Measurements from ENCODE around the gene FRAS1.
"Not testable (repeated sequence)": the region's sequence is repeated elsewhere in the genome, so short reads cannot be mapped to it uniquely, and the experiment has no call there.

Gene FRAS1

DNA sequence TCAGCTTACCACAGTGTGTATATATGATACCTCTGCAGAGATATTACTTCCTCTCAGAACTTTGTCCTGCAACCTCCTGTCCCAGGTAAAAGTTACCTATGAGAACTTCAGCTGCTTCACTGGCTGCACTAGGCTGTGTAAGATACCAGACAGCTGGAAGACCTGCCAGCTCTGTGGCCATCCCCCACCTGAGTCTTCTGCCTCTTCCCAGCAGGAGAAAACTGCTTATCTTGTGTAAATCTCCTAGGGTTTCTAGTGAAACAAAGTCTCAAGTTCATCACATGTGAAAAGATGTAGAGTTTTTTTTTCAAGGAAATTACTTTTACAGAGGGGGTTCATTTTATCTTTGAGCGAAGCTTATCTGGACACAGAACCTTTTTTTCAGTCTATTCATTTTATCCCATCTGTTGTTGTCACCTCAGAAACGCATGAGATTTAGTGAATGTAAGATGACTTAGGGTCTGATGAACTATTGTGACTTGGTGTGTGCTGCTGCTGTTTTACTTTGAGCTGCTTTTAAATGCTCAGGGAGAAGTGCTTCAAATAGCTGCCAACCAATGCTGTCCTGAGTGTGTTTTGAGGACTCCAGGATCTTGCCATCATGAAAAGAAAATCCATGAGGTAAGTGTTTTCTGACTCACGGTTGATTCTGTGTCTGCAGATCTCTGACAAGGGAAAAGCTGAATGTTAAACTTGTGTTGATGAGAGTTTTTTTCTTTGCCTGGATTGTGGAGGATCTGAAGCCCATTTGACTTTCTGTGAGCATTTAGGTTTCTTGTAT is 187.8 kb downstream of the FRAS1 start:
- Histone ChIP-seq H3K9ac (ENCODE audit: low read depth, low read length) (no peak overlapping the region), H3K27me3 (ENCODE audit: insufficient read depth, low read length) (no peaks in the 10 kb centered on the region), H3K36me3 (ENCODE audit: insufficient read depth, low read length) (no peaks in the 10 kb centered on the region), H3K27ac (ENCODE audit: low read depth, low read length) (no peak overlapping the region), H3K4me1 (ENCODE audit: insufficient read depth, low read length) (peaks cover 21% of the 10 kb centered on the region), H3K4me3 (ENCODE audit: low read length) (no peak overlapping the region), H3K9me3 (ENCODE audit: insufficient read depth, low read depth, low read length) (no peaks in the 10 kb centered on the region)
- 73% methylated on average over 3 of the region's 3 CpGs for WGBS

DNA sequence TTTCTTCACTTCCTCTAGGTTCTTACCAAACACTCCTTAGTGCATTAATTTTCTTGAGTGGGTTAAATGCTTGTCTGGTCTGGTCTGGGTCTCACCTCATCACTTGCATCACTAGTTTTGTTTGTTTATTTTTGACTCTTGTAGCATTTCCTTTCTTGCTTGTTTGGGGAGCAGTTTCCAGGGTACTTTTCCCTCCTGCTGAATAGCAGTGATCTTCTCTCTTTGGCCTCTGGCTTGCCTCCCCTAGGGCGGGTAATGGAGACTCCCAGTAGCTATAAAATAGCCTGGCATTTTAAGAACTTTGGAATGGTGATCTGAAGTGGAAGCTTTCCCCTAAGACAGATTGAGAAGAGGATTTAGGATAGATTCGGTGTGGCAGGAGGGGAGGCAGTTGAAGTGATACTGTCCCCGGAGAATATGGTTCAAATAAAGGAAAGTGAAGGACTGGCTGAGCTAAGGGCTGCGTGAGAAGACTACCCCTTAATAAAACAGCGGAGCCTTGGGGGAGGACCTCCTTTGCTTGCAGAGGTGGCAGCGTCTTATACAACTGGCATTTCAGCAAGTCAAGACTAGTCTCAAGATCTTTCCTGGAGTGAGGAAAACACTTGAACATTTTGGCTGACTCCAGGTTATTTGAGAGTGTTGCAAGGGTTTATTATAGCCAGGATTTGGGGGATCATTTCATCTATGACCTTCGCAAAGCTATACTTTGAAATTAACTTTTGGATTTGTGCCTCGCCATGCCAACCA is 190.6 kb downstream of the FRAS1 start:
- H3K9me3 ChIP-seq (ENCODE audit: insufficient read depth, low read depth, low read length) = peaks cover 13% of the 10 kb centered on the region; the same call in 1 of the 2 replicates
- H3K27ac ChIP-seq (ENCODE audit: low read depth, low read length) = no peak overlapping the region
- H3K27me3 ChIP-seq (ENCODE audit: insufficient read depth, low read length) = no peaks in the 10 kb centered on the region
- peaks cover 26% of the 10 kb centered on the region for H3K4me1 ChIP-seq (ENCODE audit: insufficient read depth, low read length)
- H3K36me3 ChIP-seq (ENCODE audit: insufficient read depth, low read length) = peaks cover 11% of the 10 kb centered on the region
- H3K9ac ChIP-seq (ENCODE audit: low read depth, low read length) = no peak overlapping the region
- WGBS = 86% methylated on average over 8 of the region's 8 CpGs
- no peak overlapping the region for H3K4me3 ChIP-seq (ENCODE audit: low read length)

DNA sequence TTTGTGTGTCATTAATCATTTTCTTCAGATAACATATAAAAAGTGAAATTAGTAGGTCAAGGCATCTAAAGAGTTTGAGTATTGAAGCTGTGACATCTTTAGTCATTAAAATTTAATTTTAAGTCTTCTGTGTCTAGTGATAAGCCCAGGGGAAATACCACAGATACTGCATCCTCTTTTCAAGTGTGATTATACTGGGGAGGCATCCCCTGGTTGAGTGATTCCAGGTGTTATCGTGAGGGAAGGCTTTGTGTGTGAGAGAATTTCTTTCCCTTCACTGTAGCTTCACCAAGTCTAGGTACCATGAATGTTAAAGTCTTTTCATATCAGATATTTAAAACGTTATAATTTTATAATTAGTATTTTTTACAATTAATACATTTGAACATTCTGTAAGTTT is 193.4 kb downstream of the FRAS1 start:
- Histone ChIP-seq H3K27me3 (ENCODE audit: insufficient read depth, low read length) (no peaks in the 10 kb centered on the region), H3K4me1 (ENCODE audit: insufficient read depth, low read length) (peaks cover 16% of the 10 kb centered on the region; the same call in 1 of the 2 replicates), H3K4me3 (ENCODE audit: low read length) (no peak overlapping the region), H3K27ac (ENCODE audit: low read depth, low read length) (no peak overlapping the region), H3K9me3 (ENCODE audit: insufficient read depth, low read depth, low read length) (peaks cover 24% of the 10 kb centered on the region), H3K9ac (ENCODE audit: low read depth, low read length) (no peak overlapping the region), H3K36me3 (ENCODE audit: insufficient read depth, low read length) (peaks cover 38% of the 10 kb centered on the region)
- WGBS = no CpG with 5 or more reads among the region's 2 CpGs

DNA sequence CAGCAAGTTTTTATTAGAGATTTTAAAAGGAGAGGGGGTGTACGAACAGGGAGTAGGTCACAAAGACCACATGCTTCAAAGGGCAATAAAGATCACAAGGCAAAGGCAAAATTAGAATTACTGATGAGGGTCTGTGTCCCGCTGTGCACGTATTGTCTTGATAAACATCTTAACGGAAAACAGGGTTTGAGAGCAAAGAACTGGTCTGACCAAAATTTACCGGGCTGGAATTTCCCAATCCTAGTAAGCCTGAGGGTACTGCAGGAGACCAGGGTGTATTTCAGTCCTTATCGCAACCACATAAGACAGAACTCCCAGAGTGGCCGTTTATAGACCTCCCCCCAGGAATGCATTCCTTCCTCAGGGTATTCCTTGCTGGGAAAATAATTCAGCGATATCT is 195.7 kb downstream of the FRAS1 start:
- H3K9ac ChIP-seq (ENCODE audit: low read depth, low read length); H3K27ac ChIP-seq (ENCODE audit: low read depth, low read length); H3K4me3 ChIP-seq (ENCODE audit: low read length); H3K27me3 ChIP-seq (ENCODE audit: insufficient read depth, low read length): not testable (repeated sequence)
- Histone ChIP-seq H3K4me1 (ENCODE audit: insufficient read depth, low read length) (peaks cover 12% of the 10 kb centered on the region; the same call in 1 of the 2 replicates), H3K9me3 (ENCODE audit: insufficient read depth, low read depth, low read length) (peaks cover 24% of the 10 kb centered on the region), H3K36me3 (ENCODE audit: insufficient read depth, low read length) (peaks cover 60% of the 10 kb centered on the region)
- 88% methylated on average over 8 of the region's 8 CpGs for WGBS

DNA sequence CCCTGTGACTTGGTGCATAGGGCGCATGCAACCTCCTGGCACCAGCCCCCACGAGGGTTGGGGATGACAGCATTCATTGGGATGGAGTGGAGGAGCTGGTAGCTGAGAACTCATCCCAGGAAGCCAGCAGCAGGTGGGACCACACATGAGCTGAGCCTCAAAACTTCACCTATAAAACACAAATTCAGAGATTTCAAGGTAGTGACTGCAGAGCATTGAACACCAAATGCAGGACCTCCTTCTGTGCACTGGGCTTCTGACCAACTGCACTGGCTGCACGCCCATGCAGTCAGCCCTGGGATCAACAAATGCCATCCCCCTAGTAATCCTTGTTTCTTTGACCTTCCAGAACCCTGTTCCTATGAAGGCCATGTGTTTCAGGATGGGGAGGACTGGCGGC is 197.8 kb downstream of the FRAS1 start:
- Histone ChIP-seq H3K4me1 (ENCODE audit: insufficient read depth, low read length) (peaks cover 8% of the 10 kb centered on the region; the same call in 1 of the 2 replicates), H3K36me3 (ENCODE audit: insufficient read depth, low read length) (peaks cover 65% of the 10 kb centered on the region)
- WGBS = 69% methylated on average over 4 of the region's 4 CpGs

DNA sequence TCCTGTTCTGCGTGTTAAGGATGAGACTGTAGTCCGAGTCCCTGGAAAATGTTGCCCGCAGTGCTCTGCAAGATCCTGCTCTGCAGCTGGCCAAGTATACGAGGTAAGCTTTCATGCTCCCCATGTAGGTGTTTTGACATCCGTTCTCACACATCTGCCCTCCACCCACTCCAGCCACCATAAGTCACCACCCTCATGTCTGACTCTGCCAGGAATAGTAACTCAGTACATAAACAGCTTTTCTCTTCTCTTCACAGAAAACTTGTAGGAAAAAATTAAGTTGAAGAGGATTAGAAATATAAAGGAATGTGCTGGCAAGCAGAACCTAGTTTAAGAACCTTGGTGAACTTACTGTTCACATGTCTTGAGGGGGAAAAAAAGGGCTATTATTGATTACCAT is 207.9 kb downstream of the FRAS1 start:
- no peaks in the 10 kb centered on the region for H3K4me1 ChIP-seq (ENCODE audit: insufficient read depth, low read length)
- H3K9me3 ChIP-seq (ENCODE audit: insufficient read depth, low read depth, low read length) = peaks cover 9% of the 10 kb centered on the region; the same call in 1 of the 2 replicates
- no peaks in the 10 kb centered on the region for H3K27me3 ChIP-seq (ENCODE audit: insufficient read depth, low read length)
- H3K27ac ChIP-seq (ENCODE audit: low read depth, low read length) = no peak overlapping the region
- WGBS = 78% methylated on average over 5 of the region's 5 CpGs
- peaks cover 57% of the 10 kb centered on the region for H3K36me3 ChIP-seq (ENCODE audit: insufficient read depth, low read length)
- H3K4me3 ChIP-seq (ENCODE audit: low read length) = no peak overlapping the region
- no peak overlapping the region for H3K9ac ChIP-seq (ENCODE audit: low read depth, low read length)

More for the DNA sequence above, 197.8 kb downstream of the FRAS1 start:
- no peak overlapping the region for H3K27ac ChIP-seq (ENCODE audit: low read depth, low read length)
- no peak overlapping the region for H3K4me3 ChIP-seq (ENCODE audit: low read length)
- no peak overlapping the region for H3K9ac ChIP-seq (ENCODE audit: low read depth, low read length)
- peaks cover 27% of the 10 kb centered on the region for H3K9me3 ChIP-seq (ENCODE audit: insufficient read depth, low read depth, low read length)
- H3K27me3 ChIP-seq (ENCODE audit: insufficient read depth, low read length) = no peaks in the 10 kb centered on the region

DNA sequence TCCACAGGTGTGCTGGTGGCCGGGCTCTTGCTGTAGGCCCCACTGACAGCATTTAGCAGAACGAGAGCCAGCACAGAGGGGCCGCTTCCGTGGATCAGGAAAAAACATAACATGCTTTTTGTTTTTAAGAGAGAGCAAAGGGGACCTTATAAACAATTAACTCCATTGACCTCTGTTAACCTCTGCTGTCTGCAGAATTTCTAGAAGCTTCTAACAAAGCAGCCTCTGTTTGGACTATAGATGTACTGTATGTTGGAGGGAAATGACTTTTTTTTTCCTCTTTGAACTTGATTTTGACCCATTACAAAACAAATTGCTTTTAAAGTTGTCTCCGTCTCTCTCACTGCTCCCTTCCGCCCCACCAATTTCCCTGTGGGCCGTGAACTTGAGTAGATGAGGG is 210.7 kb downstream of the FRAS1 start:
- no peak overlapping the region for H3K4me3 ChIP-seq (ENCODE audit: low read length)
- H3K4me1 ChIP-seq (ENCODE audit: insufficient read depth, low read length) = no peaks in the 10 kb centered on the region
- WGBS = 90% methylated on average over 4 of the region's 7 CpGs
- no peaks in the 10 kb centered on the region for H3K27me3 ChIP-seq (ENCODE audit: insufficient read depth, low read length)
- peaks cover 66% of the 10 kb centered on the region for H3K36me3 ChIP-seq (ENCODE audit: insufficient read depth, low read length)
- H3K9me3 ChIP-seq (ENCODE audit: insufficient read depth, low read depth, low read length) = peaks cover 9% of the 10 kb centered on the region; the same call in 1 of the 2 replicates
- H3K27ac ChIP-seq (ENCODE audit: low read depth, low read length) = no peak overlapping the region
- H3K9ac ChIP-seq (ENCODE audit: low read depth, low read length) = no peak overlapping the region

DNA sequence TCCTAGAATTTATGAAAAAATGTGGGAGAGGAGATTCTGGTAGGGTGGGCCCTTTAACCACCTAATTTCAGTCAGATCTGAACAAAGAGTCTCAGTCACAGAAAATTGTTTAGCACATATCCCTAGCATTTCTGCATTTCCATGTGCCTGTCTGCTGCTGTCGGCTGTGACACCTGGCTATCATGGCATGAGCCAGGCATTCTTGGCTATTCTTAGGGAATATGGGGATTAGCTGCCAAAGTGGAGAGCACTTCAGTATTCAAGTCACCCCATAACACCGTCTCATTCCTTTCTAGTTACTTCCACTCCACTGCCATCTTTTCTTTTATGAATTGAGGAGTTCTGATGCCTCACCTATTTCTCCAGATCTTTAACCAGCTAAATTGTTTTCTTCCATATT is 211.5 kb downstream of the FRAS1 start:
- WGBS = 97% methylated on average over 2 of the region's 2 CpGs
- H3K36me3 ChIP-seq (ENCODE audit: insufficient read depth, low read length) = peaks cover 62% of the 10 kb centered on the region
- H3K4me3 ChIP-seq (ENCODE audit: low read length) = no peak overlapping the region
- H3K27me3 ChIP-seq (ENCODE audit: insufficient read depth, low read length) = no peaks in the 10 kb centered on the region
- peaks cover 9% of the 10 kb centered on the region; the same call in 1 of the 2 replicates for H3K9me3 ChIP-seq (ENCODE audit: insufficient read depth, low read depth, low read length)
- H3K4me1 ChIP-seq (ENCODE audit: insufficient read depth, low read length) = no peaks in the 10 kb centered on the region
- no peak overlapping the region for H3K9ac ChIP-seq (ENCODE audit: low read depth, low read length)
- H3K27ac ChIP-seq (ENCODE audit: low read depth, low read length) = no peak overlapping the region

DNA sequence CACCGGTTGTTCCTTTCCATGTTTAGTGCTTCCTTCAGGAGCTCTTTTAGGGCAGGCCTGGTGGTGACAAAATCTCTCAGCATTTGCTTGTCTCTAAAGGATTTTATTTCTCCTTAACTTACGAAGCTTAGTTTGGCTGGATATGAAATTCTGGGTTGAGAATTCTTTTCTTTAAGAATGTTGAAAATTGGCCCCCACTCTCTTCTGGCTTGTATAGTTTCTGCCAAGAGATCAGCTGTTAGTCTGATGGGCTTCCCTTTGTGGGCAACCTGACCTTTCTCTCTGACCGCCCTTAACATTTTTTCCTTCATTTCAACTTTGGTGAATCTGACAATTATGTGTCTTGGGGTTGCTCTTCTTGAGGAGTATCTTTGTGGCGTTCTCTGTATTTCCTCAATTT is 218.3 kb downstream of the FRAS1 start:
- H3K4me3 ChIP-seq (ENCODE audit: low read length); H3K27ac ChIP-seq (ENCODE audit: low read depth, low read length); H3K9ac ChIP-seq (ENCODE audit: low read depth, low read length); H3K27me3 ChIP-seq (ENCODE audit: insufficient read depth, low read length); H3K4me1 ChIP-seq (ENCODE audit: insufficient read depth, low read length): not testable (repeated sequence)
- peaks cover 13% of the 10 kb centered on the region for H3K9me3 ChIP-seq (ENCODE audit: insufficient read depth, low read depth, low read length)
- 86% methylated on average over 2 of the region's 4 CpGs for WGBS
- H3K36me3 ChIP-seq (ENCODE audit: insufficient read depth, low read length) = peaks cover 47% of the 10 kb centered on the region

DNA sequence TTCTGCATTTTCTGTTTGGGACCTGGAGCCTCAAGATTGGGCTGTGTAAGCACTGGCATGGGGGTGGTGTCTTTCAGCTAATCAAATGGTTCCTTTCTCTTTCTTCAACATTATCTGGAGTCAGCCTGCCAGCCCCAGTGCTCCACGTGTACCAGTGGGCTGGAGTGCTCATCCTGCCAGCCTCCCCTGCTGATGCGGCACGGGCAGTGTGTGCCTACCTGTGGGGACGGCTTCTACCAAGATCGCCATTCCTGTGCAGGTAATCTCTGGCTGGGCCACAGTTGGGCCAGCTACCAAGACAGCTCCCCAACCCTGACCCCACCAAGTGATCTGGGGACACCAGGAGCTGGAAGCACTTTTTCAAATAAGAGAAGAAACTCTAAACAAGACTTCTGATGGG is 229.2 kb downstream of the FRAS1 start:
- H3K36me3 ChIP-seq (ENCODE audit: insufficient read depth, low read length) = peaks cover 58% of the 10 kb centered on the region
- whole genome bisulfite sequencing = 95% methylated on average over 5 of the region's 5 CpGs
- no peaks in the 10 kb centered on the region for H3K9me3 ChIP-seq (ENCODE audit: insufficient read depth, low read depth, low read length)
- no peak overlapping the region for H3K27ac ChIP-seq (ENCODE audit: low read depth, low read length)
- no peaks in the 10 kb centered on the region for H3K27me3 ChIP-seq (ENCODE audit: insufficient read depth, low read length)
- H3K9ac ChIP-seq (ENCODE audit: low read depth, low read length) = no peak overlapping the region
- H3K4me1 ChIP-seq (ENCODE audit: insufficient read depth, low read length) = peaks cover 12% of the 10 kb centered on the region
- no peak overlapping the region for H3K4me3 ChIP-seq (ENCODE audit: low read length)

DNA sequence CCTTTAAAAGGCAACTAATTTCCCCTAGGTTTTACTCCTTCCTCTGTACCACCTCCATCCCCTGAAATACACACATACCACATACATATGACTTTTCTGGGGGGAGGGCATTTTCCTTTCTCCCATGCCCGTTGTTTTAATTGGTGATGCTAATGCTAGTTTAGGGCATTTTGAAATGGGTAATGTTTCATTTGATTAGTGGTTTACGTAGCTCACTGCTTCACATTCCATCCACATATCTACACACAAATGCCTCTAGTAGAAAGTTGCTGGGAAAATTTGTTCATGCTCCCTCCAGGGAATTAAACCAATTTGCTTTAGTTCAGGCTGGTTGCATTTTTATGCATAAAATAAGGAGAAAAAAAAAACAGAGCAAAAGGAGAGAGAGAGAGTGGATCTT is 231.2 kb downstream of the FRAS1 start:
- no peaks in the 10 kb centered on the region for H3K9me3 ChIP-seq (ENCODE audit: insufficient read depth, low read depth, low read length)
- WGBS = no CpG with 5 or more reads among the region's 2 CpGs
- H3K36me3 ChIP-seq (ENCODE audit: insufficient read depth, low read length) = peaks cover 46% of the 10 kb centered on the region
- no peak overlapping the region for H3K27ac ChIP-seq (ENCODE audit: low read depth, low read length)
- H3K4me1 ChIP-seq (ENCODE audit: insufficient read depth, low read length) = no peaks in the 10 kb centered on the region
- H3K9ac ChIP-seq (ENCODE audit: low read depth, low read length) = no peak overlapping the region
- no peaks in the 10 kb centered on the region for H3K27me3 ChIP-seq (ENCODE audit: insufficient read depth, low read length)
- no peak overlapping the region for H3K4me3 ChIP-seq (ENCODE audit: low read length)

Measured in HUES64 (cell line).